RWPE2 (cell line): ENCODE results near the gene ATP10B.

Source experiments
- ATAC-seq: fragments of 200-7000 bp; cut with Tn5 transposase; 3 replicates; pipeline ENCODE4 v1.9.1; 2021; ENCODE audit warnings: low read depth
- DNase-seq: peaks from one replicate; pipeline ENCODE4 v3.0.0-alpha.2; 2020; ENCODE audit warnings: low spot score
- H3K27ac ChIP-seq: fragments of 450-650 bp; 2 replicates; pipeline ENCODE4 v1.5.1; 2017; ENCODE audit warnings: mild to moderate bottlenecking; ENCODE audit not compliant: poor library complexity, severe bottlenecking
- H3K27me3 ChIP-seq: fragments of 250-450 bp; sonication (Bioruptor Pico); 2 replicates; pipeline ENCODE4 v1.5.1; 2021; ENCODE audit warnings: mild to moderate bottlenecking, moderate library complexity; ENCODE audit not compliant: insufficient read depth, poor library complexity, severe bottlenecking
- H3K36me3 ChIP-seq: fragments of 250-450 bp; sonication (Bioruptor Pico); 2 replicates; pipeline ENCODE4 v1.5.1; 2020; ENCODE audit warnings: low read depth, mild to moderate bottlenecking, moderate library complexity
- H3K4me1 ChIP-seq: fragments of 250-450 bp; sonication (Bioruptor Pico); 2 replicates; pipeline ENCODE4 v1.5.1; 2021; ENCODE audit warnings: mild to moderate bottlenecking, moderate library complexity; ENCODE audit not compliant: insufficient read depth, poor library complexity, severe bottlenecking
- H3K4me3 ChIP-seq: fragments of 250-450 bp; sonication (Bioruptor Pico); 2 replicates; pipeline ENCODE4 v1.5.1; 2021; ENCODE audit warnings: mild to moderate bottlenecking, moderate library complexity; ENCODE audit not compliant: severe bottlenecking
- H3K9me3 ChIP-seq: fragments of 250-450 bp; sonication (Bioruptor Pico); 2 replicates; pipeline ENCODE4 v1.5.1; 2021; ENCODE audit warnings: mild to moderate bottlenecking, moderate library complexity; ENCODE audit not compliant: severe bottlenecking
- TF ChIP-seq, protein P1 (sequence below): fragments of 450-650 bp; IDR thresholded peaks from one replicate; pipeline ENCODE4 v1.5.1; 2017; ENCODE audit warnings: mild to moderate bottlenecking, moderate library complexity; ENCODE audit not compliant: poor library complexity, severe bottlenecking

ATP10B gene

DNA sequence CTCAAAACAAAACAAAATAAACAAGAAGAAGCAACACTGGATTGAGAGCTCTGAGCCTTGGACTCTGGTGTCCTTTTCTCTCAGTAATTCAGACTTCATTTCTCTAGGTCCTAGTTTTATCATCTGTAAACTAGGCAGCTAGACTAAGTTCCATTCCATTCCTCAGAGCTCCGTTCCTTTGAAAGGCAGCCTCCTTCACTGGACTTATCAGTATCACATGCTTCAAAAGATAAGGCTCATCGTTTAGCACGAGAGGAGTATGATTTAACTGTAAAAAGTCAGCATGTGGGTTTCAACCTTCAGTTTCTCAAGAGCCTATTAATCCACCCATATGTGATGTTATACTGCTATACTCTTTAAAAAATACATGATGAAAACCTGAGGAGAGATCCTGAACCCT, 1.6 kb downstream of the ATP10B start:
- TF ChIP-seq, protein P1, sequence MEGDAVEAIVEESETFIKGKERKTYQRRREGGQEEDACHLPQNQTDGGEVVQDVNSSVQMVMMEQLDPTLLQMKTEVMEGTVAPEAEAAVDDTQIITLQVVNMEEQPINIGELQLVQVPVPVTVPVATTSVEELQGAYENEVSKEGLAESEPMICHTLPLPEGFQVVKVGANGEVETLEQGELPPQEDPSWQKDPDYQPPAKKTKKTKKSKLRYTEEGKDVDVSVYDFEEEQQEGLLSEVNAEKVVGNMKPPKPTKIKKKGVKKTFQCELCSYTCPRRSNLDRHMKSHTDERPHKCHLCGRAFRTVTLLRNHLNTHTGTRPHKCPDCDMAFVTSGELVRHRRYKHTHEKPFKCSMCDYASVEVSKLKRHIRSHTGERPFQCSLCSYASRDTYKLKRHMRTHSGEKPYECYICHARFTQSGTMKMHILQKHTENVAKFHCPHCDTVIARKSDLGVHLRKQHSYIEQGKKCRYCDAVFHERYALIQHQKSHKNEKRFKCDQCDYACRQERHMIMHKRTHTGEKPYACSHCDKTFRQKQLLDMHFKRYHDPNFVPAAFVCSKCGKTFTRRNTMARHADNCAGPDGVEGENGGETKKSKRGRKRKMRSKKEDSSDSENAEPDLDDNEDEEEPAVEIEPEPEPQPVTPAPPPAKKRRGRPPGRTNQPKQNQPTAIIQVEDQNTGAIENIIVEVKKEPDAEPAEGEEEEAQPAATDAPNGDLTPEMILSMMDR: no peak
- DNase-seq: no peak
- no peaks in the 10 kb centered on the region for H3K27me3 ChIP-seq
- ATAC-seq: no peak
- H3K4me1 ChIP-seq: no peaks in the 10 kb centered on the region
- no peaks in the 10 kb centered on the region for H3K36me3 ChIP-seq
- H3K27ac ChIP-seq: no peak overlapping the region
- H3K9me3 ChIP-seq: no peaks in the 10 kb centered on the region
- no peak overlapping the region for H3K4me3 ChIP-seq

DNA sequence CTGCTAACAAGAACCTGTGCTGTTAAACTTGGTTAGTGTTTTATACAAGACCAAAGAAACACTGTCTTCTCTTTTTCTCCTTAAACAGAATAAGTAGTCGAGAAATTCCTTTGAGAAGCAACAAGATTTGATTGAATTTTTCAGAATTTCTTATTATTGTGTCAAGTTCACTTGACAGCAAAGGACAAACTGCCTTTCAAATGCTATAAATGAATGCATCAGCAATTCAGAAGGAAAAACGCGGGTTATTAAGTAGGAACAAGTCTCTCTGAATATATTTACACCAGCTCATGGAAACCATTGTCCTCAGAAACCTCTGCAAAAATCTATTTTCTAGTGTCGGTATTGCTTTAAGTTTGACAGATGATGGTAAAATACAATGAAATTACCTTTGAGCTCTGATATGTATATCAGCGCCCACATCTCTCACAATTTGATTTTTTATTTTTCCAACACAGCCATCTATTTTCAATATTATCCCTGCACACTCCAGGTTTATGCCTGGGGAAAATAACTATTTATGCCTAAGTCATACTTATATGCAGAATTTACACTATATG, 4.4 kb downstream of the ATP10B start:
- Histone ChIP-seq H3K27me3 (no peaks in the 10 kb centered on the region), H3K4me1 (no peaks in the 10 kb centered on the region), H3K9me3 (no peaks in the 10 kb centered on the region), H3K4me3 (no peak overlapping the region), H3K36me3 (no peaks in the 10 kb centered on the region), H3K27ac (no peak overlapping the region)
- DNase-seq (no peak), ATAC-seq (no peak)
- TF ChIP-seq, protein P1: no peak

DNA sequence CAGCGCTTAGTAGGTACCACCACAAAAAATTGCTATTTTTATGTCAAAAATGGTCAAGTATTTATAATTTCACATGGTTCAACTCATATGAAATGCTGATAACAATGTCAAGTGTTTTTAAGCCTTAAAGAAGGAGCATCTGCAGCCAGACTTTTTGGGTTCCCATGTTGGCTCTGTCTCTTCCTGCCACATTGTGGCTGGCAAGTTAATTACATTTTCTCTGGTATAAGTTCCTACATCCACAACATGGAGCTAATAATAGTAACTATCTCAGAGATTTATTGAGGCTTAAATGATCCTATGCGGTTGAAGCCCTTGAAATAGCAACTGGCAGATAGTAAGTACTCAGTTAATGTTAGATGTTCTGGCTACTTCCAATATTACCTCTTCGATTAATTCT, 5.4 kb downstream of the ATP10B start:
- H3K9me3 ChIP-seq: no peaks in the 10 kb centered on the region
- ATAC-seq (peak; percentile 53; the same call in 2 of the 3 replicates), DNase-seq (no peak)
- no peaks in the 10 kb centered on the region for H3K36me3 ChIP-seq
- H3K27me3 ChIP-seq: no peaks in the 10 kb centered on the region
- H3K4me1 ChIP-seq: no peaks in the 10 kb centered on the region
- TF ChIP-seq, protein P1: peak; percentile 47
- no peak overlapping the region for H3K27ac ChIP-seq
- no peak overlapping the region for H3K4me3 ChIP-seq

GRCh38 chr5:160844177-160844576, 7.8 kb downstream of the ATP10B start:
- ATAC-seq: no peak
- H3K27ac ChIP-seq: no peak overlapping the region
- TF ChIP-seq, protein P1: no peak

GRCh38 chr5:160843240-160843639, 8.8 kb downstream of the ATP10B start:
- Histone ChIP-seq H3K27me3 (no peaks in the 10 kb centered on the region), H3K9me3 (no peaks in the 10 kb centered on the region), H3K4me1 (peaks cover 8% of the 10 kb centered on the region), H3K36me3 (no peaks in the 10 kb centered on the region), H3K4me3 (no peak overlapping the region), H3K27ac (no peak overlapping the region)
- no peak for ATAC-seq
- TF ChIP-seq, protein P1: no peak
- no peak for DNase-seq

More at GRCh38 chr5:160844177-160844576, 7.8 kb downstream of the ATP10B start:
- Histone ChIP-seq H3K36me3 (no peaks in the 10 kb centered on the region), H3K4me3 (no peak overlapping the region), H3K4me1 (no peaks in the 10 kb centered on the region), H3K27me3 (no peaks in the 10 kb centered on the region), H3K9me3 (no peaks in the 10 kb centered on the region)
- DNase-seq: no peak
